ENCODE data around the gene REEP3. TPM values are rescaled to one million over a fixed set of nuclear protein-coding genes. Genes with fewer than 3 reads are reported as not detected.

Gene REEP3
- total and polyA plus RNA-seq, 2 of the 4 experiments (the other 2 are of a cell fraction) = 11.7 to 28.9 TPM

DNA sequence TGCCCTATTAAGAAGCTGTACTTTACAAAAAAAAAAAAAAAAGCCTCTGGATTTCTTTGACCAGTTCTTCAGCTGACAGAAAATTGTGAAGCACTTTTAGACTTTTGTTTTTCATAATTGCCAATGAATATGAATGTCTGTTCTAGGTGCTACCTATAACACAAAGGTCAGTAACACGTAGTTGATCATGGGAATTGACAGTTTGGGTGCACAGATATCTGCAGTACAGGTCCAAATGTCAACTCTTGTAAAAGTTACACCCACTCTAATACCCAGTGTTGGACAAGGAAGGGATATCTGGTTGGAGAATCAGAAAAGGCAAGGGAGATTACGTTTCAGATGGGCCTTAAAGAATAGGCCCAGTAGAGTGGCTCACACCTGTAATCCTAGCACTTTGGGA lies 1.8 kb downstream of the REEP3 start:
- no peak overlapping the region for H3K4me3 ChIP-seq (ENCODE audit: insufficient read depth, low read depth, low read length)
- peaks cover 6% of the 10 kb centered on the region for H3K4me1 ChIP-seq (ENCODE audit: control insufficient read depth, insufficient read depth, low read length)
- peak overlapping the region; percentile 51; the same call in 1 of the 2 replicates for H3K9ac ChIP-seq (ENCODE audit: low read depth, low read length)
- no peak overlapping the region for H2BK120ac ChIP-seq (ENCODE audit: low read depth, low read length)
- WGBS, 2 experiments (ENCODE audit: extremely low coverage in 2 of 2, insufficient read length in 1 of 2) = 100% methylated on average over 1 of the region's 2 CpGs; no CpG with 5 or more reads in 1 of the 2 experiments
- no peak overlapping the region for H2BK20ac ChIP-seq (ENCODE audit: low read depth, low read length)
- H3K27me3 ChIP-seq (ENCODE audit: control insufficient read depth, insufficient read depth, low read length) = no peaks in the 10 kb centered on the region
- no peak for TF ChIP-seq CHD1 (IDR thresholded peaks at IDR 0.05; ENCODE audit: low read depth, low read length)
- TF ChIP-seq MAFK (IDR thresholded peaks at IDR 0.05; ENCODE audit: low read depth, low read length) = no peak
- TF ChIP-seq CEBPB (IDR thresholded peaks at IDR 0.05; ENCODE audit: low read depth, low read length) = no peak
- no peak for TF ChIP-seq POLR2A (IDR thresholded peaks at IDR 0.05; ENCODE audit: low read depth, low read length)
- TF ChIP-seq MXI1 (IDR thresholded peaks at IDR 0.05; ENCODE audit: borderline replicate concordance, low read depth, low read length) = no peak
- no peak for TF ChIP-seq BHLHE40 (IDR thresholded peaks at IDR 0.05; ENCODE audit: low read depth, low read length)
- no peak for TF ChIP-seq RFX5 (IDR thresholded peaks at IDR 0.05; ENCODE audit: low read depth, low read length)
- TF ChIP-seq MAZ (IDR thresholded peaks at IDR 0.05; ENCODE audit: borderline replicate concordance, low read depth, low read length) = no peak
- no peak for TF ChIP-seq SMC3 (IDR thresholded peaks at IDR 0.05; ENCODE audit: low read depth, low read length)
- TF ChIP-seq FOS (IDR thresholded peaks at IDR 0.05; ENCODE audit: low read depth, low read length) = no peak
- TF ChIP-seq NFE2L2 (IDR thresholded peaks at IDR 0.05; ENCODE audit: low read depth, low read length) = no peak
- TF ChIP-seq, protein P1, sequence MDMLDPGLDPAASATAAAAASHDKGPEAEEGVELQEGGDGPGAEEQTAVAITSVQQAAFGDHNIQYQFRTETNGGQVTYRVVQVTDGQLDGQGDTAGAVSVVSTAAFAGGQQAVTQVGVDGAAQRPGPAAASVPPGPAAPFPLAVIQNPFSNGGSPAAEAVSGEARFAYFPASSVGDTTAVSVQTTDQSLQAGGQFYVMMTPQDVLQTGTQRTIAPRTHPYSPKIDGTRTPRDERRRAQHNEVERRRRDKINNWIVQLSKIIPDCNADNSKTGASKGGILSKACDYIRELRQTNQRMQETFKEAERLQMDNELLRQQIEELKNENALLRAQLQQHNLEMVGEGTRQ (IDR thresholded peaks at IDR 0.05; ENCODE audit: low read depth, low read length) = no peak
- TF ChIP-seq RAD21 (IDR thresholded peaks at IDR 0.05; ENCODE audit: low read length) = no peak
- no peak for TF ChIP-seq RCOR1 (IDR thresholded peaks at IDR 0.05; ENCODE audit: insufficient replicate concordance, low read length)
- TF ChIP-seq CTCF (conservative IDR thresholded peaks at IDR 0.05; ENCODE audit: low read depth, low read length) = no peak
- no peak for TF ChIP-seq ELK1 (IDR thresholded peaks at IDR 0.05; ENCODE audit: borderline replicate concordance, low read depth, low read length)
- H3K9me1 ChIP-seq (ENCODE audit: insufficient read depth, low read length) = peaks cover 9% of the 10 kb centered on the region; the same call in 1 of the 2 replicates
- 0 out of 2 replicates have a peak overlapping the region, but pooled peaks have one; percentile 30 for H3K14ac ChIP-seq (replicated peaks; ENCODE audit: low read depth, low read length)
- intact Hi-C loops (cut with micrococcal nuclease) (loop anchor here (1.0 to 5.0 kb wide), 6 partner anchors 58 to 316 kb away; partner anchors contain the start of gene JMJD1C), dilution Hi-C loops (cut with HindIII; ENCODE audit: low sequenced_read_pairs, unreplicated experiment) (no loop called here), in situ Hi-C loops (cut with MboI; ENCODE audit: low sequenced_read_pairs) (no loop called here)
- BruUV-seq (replicated peaks) = no TSS peak
- no peak overlapping the region for H2AK9ac ChIP-seq (replicated peaks; ENCODE audit: low read depth, low read length, poor library complexity)
- H2AK5ac ChIP-seq (ENCODE audit: low read depth, low read length) = no peak overlapping the region; the same call in 1 of the 2 replicates
- H3K4me2 ChIP-seq (ENCODE audit: low read depth, low read length) = peak overlapping the region; percentile 94
- H3K9me3 ChIP-seq (ENCODE audit: control insufficient read depth, insufficient read depth, low read length) = peaks cover 2% of the 10 kb centered on the region; the same call in 1 of the 2 replicates
- H2AFZ ChIP-seq (replicated peaks; ENCODE audit: low read length, poor library complexity) = no peak overlapping the region
- no peaks in the 10 kb centered on the region for H3K36me3 ChIP-seq (ENCODE audit: control insufficient read depth, insufficient read depth, low read length)
- H3K4ac ChIP-seq (ENCODE audit: low read depth, low read length) = no peak overlapping the region
- H2BK5ac ChIP-seq (ENCODE audit: low read depth, low read length, poor library complexity, severe bottlenecking) = peak overlapping the region; percentile 77
- H3K79me1 ChIP-seq (ENCODE audit: low read depth in 1 of 2, low read length in 2 of 2) = peaks cover 37 to 61% of the 10 kb centered on the region in 2 experiments
- H4K8ac ChIP-seq (ENCODE audit: low read depth in 2 of 2, low read length in 2 of 2) = no peak overlapping the region
- CTCF ChIA-PET = interaction anchor here (0.9 kb wide), 1 partner anchor 59 kb away, joined by 3 read pairs; no protein-coding TSS in a partner anchor
- H4K5ac ChIP-seq (ENCODE audit: low read depth, low read length) = no peak overlapping the region
- H2BK15ac ChIP-seq (ENCODE audit: low read depth, low read length) = no peak overlapping the region
- peaks cover 7% of the 10 kb centered on the region; the same call in 1 of the 2 replicates for H4K20me1 ChIP-seq (ENCODE audit: insufficient read depth, low read length)
- DNase-seq (no peak), ATAC-seq (ENCODE audit: low read depth) (no peak)
- H3K27ac ChIP-seq (ENCODE audit: insufficient read depth, low read length) = peak overlapping the region; percentile 19; the same call in 1 of the 2 replicates
- POLR2A ChIA-PET (ENCODE audit: unreplicated experiment) = interaction anchor here (0.6 to 0.9 kb wide), 3 partner anchors 94 to 108 kb away, joined by 3 to 4 read pairs (median 3); no protein-coding TSS in a partner anchor
- H3K56ac ChIP-seq (ENCODE audit: extremely low read depth, insufficient read depth, low read length) = no peak overlapping the region
- H3K23ac ChIP-seq (ENCODE audit: low read depth, low read length) = peak overlapping the region; percentile 43; the same call in 1 of the 2 replicates
- H3K18ac ChIP-seq (ENCODE audit: low read depth, low read length) = peak overlapping the region; percentile 47; the same call in 1 of the 2 replicates
- no peak overlapping the region for H4K91ac ChIP-seq (ENCODE audit: insufficient read depth, low read depth, low read length)

Data from IMR-90 (cell line).